Ascending aorta (tissue), 2 donors: Measurements from ENCODE around the gene PNPLA5. TPM values are rescaled to one million over a fixed set of nuclear protein-coding genes. Genes with fewer than 3 reads are reported as not detected.

Experiments used
- DNase-seq, 2 donors: peaks; one replicate each; pipeline ENCODE4 v3.0.0-alpha.2; 2019; ENCODE audit warnings: low spot score in 2 of 2
- H3K27ac ChIP-seq, 2 donors: fragments of 200-600 bp; sonication (generic); one replicate each; pipeline ENCODE4 v1.5.1; 2016 to 2017; ENCODE audit warnings: mild to moderate bottlenecking in 1 of 2
- H3K27me3 ChIP-seq: fragments of 200-600 bp; sonication (generic); one replicate; pipeline ENCODE4 v1.5.1; 2017
- H3K36me3 ChIP-seq, 2 donors: fragments of 200-600 bp; sonication (generic); one replicate each; pipeline ENCODE4 v1.5.1; 2016
- H3K4me1 ChIP-seq, 2 donors: fragments of 200-600 bp; sonication (generic); one replicate each; pipeline ENCODE4 v1.5.1; 2016 to 2017; ENCODE audit warnings: mild to moderate bottlenecking in 1 of 2
- H3K4me3 ChIP-seq, 2 donors: fragments of 200-600 bp; sonication (generic); one replicate each; pipeline ENCODE4 v1.5.1; 2016 to 2017; ENCODE audit warnings: mild to moderate bottlenecking in 1 of 2
- H3K9me3 ChIP-seq, 2 donors: fragments of 200-600 bp; sonication (generic); one replicate each; pipeline ENCODE4 v1.5.1; 2016
- intact Hi-C: fragments of 100-400 bp; cut with DNase I; formaldehyde crosslinking; loops from one replicate; pipeline ENCODE4 v1.15.1; 2023
- total RNA-seq: library from RNA; depleted of rRNA; stranded (reverse); fragments of >200 nt; gene quantifications from one replicate; pipeline ENCODE4 v1.1.0, GENCODE V29; 2016
- TF ChIP-seq, protein P1 (sequence below), 3 experiments: fragments of 200-600 bp in 2 of 3; fragments of 450-650 bp in 1 of 3; sonication (generic) in 2 of 3; IDR thresholded peaks; one replicate each; pipeline ENCODE4 v1.5.1; 2016 to 2019; ENCODE audit warnings: antibody characterized with exemption in 3 of 3, mild to moderate bottlenecking in 1 of 3, moderate library complexity in 1 of 3

Gene PNPLA5
- total RNA-seq, 1 donor from 2014 or later = not detected

DNA sequence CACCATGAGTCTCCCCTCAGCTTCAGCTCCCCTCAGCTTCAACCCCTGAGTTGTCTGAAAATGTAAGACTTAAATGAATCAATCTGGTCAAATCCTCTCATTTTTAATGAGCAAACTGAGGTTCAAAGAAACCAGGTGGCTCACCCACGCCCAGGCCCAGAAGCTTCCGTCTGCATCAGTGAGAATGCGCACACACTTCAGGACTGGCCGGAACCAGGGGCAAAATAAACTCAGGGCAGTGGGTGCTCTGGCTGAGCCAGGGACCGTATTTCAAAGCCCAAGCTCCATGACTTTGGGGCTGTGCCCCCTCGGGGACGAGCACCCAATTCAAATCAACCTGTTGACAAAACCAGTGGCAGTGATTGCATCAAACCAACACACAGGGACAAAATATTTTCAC lies 32.6 kb downstream of the PNPLA5 start:
- H3K27me3 ChIP-seq = peaks cover 10% of the 10 kb centered on the region
- no peak overlapping the region for H3K27ac ChIP-seq
- peak in 1 of 2 donors; percentile 38 for DNase-seq
- H3K36me3 ChIP-seq = no peaks in the 10 kb centered on the region
- TF ChIP-seq, protein P1, sequence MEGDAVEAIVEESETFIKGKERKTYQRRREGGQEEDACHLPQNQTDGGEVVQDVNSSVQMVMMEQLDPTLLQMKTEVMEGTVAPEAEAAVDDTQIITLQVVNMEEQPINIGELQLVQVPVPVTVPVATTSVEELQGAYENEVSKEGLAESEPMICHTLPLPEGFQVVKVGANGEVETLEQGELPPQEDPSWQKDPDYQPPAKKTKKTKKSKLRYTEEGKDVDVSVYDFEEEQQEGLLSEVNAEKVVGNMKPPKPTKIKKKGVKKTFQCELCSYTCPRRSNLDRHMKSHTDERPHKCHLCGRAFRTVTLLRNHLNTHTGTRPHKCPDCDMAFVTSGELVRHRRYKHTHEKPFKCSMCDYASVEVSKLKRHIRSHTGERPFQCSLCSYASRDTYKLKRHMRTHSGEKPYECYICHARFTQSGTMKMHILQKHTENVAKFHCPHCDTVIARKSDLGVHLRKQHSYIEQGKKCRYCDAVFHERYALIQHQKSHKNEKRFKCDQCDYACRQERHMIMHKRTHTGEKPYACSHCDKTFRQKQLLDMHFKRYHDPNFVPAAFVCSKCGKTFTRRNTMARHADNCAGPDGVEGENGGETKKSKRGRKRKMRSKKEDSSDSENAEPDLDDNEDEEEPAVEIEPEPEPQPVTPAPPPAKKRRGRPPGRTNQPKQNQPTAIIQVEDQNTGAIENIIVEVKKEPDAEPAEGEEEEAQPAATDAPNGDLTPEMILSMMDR (IDR thresholded peaks at IDR 0.05) = no peak
- intact Hi-C loops = no loop called here
- H3K4me1 ChIP-seq = no peaks in the 10 kb centered on the region
- peaks cover 0 to 7% of the 10 kb centered on the region in 2 donors for H3K9me3 ChIP-seq
- H3K4me3 ChIP-seq = no peak overlapping the region

DNA sequence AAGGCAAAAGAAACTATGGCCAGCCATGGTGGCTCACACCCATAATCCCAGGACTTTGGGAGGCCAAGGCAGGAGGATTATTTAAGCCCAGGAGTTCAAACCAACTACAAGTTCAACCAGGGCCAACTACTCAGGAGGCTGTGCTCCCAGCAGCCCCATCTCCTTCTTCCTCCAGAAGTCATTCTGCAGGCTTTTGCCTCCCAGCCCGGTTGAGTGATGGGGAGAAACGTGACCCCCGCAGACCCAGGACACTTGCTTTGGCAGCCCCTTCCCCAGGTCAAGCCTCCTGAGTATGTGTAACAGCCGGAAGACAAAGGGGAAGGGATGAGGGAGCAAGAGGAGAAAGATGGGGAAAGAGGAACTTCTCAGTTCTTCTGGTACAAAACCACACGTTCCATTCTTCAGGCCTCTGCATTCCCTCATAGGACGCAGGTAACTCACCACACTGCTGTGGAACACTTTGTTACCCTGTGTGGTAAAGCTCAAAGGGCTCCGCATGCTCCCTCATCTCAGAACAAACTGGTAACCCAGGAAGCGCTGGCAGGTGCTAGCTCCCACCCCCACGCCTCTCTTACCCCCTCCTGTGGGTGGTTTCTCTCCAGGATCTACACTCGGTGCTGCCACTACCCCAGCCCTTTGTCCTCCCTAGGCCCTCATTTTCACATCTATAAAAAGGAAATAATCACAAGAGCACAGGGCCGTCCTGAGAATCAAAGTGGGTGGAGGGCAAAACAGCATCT lies 33.5 kb downstream of the PNPLA5 start:
- H3K4me3 ChIP-seq = no peak overlapping the region
- peak in 1 of 2 donors; percentile 31 for DNase-seq
- peaks cover 4% of the 10 kb centered on the region for H3K27me3 ChIP-seq

DNA sequence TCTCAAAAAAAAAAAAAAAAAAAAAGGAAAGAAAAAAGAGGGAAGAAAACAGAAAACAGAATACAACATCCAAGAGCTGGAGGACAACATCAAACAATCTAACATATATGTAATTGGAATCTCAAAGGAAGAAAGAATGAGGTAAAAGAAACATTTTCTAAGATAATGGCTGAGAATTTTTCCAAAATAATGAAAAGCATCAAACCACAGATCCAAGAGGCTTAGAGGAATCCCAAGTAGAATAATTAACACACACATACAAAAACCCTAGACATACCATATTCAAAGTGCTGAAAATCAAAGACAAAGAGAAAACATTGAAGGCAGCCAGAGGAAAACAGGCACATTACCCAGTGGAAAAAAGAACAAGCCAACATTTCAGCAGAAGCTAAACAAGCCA lies 34.4 kb downstream of the PNPLA5 start:
- H3K9me3 ChIP-seq = peaks cover 0 to 7% of the 10 kb centered on the region in 2 donors
- no peak overlapping the region for H3K27ac ChIP-seq
- no peaks in the 10 kb centered on the region for H3K4me1 ChIP-seq
- no peak for DNase-seq
- no peaks in the 10 kb centered on the region for H3K36me3 ChIP-seq
- intact Hi-C loops = no loop called here
- no peak overlapping the region for H3K4me3 ChIP-seq
- TF ChIP-seq, protein P1 (IDR thresholded peaks at IDR 0.05) = no peak
- peaks cover 4% of the 10 kb centered on the region for H3K27me3 ChIP-seq

More for the DNA sequence above, 33.5 kb downstream of the PNPLA5 start:
- H3K4me1 ChIP-seq = no peaks in the 10 kb centered on the region
- intact Hi-C loops = no loop called here
- H3K9me3 ChIP-seq = peaks cover 0 to 7% of the 10 kb centered on the region in 2 donors
- H3K27ac ChIP-seq = no peak overlapping the region
- no peaks in the 10 kb centered on the region for H3K36me3 ChIP-seq
- TF ChIP-seq, protein P1 (IDR thresholded peaks at IDR 0.05) = no peak

DNA sequence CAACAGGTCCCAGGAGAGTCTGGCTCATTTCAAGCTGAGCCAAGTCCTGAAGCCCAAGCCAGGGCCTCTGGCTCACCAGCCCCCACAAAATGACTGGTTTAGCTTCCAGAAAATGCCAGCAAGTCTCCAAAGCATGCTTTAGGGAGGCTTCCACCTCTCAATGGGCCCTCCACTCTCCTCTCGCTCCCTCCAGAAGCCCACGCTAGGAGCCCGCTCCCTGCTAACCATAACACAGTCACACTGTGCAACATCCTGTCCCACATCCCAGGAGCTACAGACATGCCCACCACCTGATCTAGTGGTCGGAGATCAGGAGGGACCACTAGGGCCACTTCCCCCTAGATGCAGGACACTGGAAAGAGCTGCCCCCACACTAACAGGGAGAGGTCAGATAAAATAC lies 36.4 kb downstream of the PNPLA5 start:
- Histone ChIP-seq H3K4me1 (no peaks in the 10 kb centered on the region), H3K36me3 (no peaks in the 10 kb centered on the region), H3K27me3 (no peaks in the 10 kb centered on the region), H3K9me3 (peaks cover 0 to 7% of the 10 kb centered on the region in 2 donors), H3K27ac (no peak overlapping the region), H3K4me3 (no peak overlapping the region)
- intact Hi-C loops = no loop called here
- DNase-seq = peak in 1 of 2 donors; percentile 34
- TF ChIP-seq, protein P1 (IDR thresholded peaks at IDR 0.05) = no peak

DNA sequence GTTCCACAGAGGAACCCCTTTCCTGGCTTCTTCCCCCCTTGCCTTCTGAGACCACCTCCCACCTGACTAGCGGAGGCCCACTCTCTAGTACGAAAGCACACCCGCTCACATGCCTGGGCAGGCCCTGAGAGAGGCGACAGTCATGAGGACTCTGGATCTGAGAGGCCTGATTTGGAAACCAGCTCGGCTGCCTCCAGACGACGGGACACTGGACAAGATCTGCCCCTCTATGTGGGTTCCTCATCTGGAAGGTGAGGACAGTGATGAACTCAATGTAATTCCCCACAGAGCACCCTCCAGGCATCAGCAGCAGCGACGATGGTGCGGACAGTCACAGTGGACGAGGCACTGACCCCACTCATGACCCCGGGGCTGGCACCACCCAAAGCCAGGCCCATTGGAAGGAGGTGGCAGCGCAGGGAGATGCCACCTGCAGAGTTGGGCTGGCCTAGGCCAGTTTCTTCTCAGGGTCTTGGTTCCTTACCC lies 37.0 kb downstream of the PNPLA5 start:
- Histone ChIP-seq H3K4me3 (no peak overlapping the region), H3K9me3 (peaks cover 0 to 7% of the 10 kb centered on the region in 2 donors), H3K27ac (no peak overlapping the region), H3K36me3 (no peaks in the 10 kb centered on the region), H3K27me3 (no peaks in the 10 kb centered on the region), H3K4me1 (no peaks in the 10 kb centered on the region)
- DNase-seq = peak in 1 of 2 donors; percentile 56
- TF ChIP-seq, protein P1 (IDR thresholded peaks at IDR 0.05) = no peak
- intact Hi-C loops = no loop called here
